CD14-positive monocyte (primary cell): ENCODE results near the gene UBE2I. TPM values are rescaled to one million over a fixed set of nuclear protein-coding genes. Genes with fewer than 3 reads are reported as not detected.

Experiments
- DNase-seq, 3 donors: peaks; one replicate each; pipeline ENCODE4 v3.0.0-alpha.2; 2011 to 2022
- H2AFZ ChIP-seq: 2 replicates; pipeline ENCODE4 v1.6.0; 2012; ENCODE audit warnings: mild to moderate bottlenecking, low read depth, low read length, inconsistent platforms; ENCODE audit not compliant: insufficient read depth, poor library complexity, severe bottlenecking
- H3K27ac ChIP-seq, 2 donors: 1 replicate in 1 of 2; 2 replicates in 1 of 2; pipeline ENCODE4 v1.5.1; 2012 to 2013; ENCODE audit warnings: low read length in 2 of 2, control low read depth in 1 of 2, inconsistent platforms in 1 of 2, low read depth in 1 of 2, mild to moderate bottlenecking in 1 of 2
- H3K27me3 ChIP-seq, 2 donors: one replicate each; pipeline versions ENCODE4 v1.6.0 to v1.6.1; 2011 to 2013; ENCODE audit warnings: low read length in 2 of 2; ENCODE audit not compliant: control insufficient read depth in 2 of 2, insufficient read depth in 2 of 2
- H3K36me3 ChIP-seq, 2 donors: replicated peaks in 1 of 2; 1 replicate in 1 of 2; 2 replicates in 1 of 2; pipeline versions ENCODE4 v1.5.1 to v1.6.1; 2012 to 2013; ENCODE audit warnings: low read length in 2 of 2, control low read depth in 1 of 2, inconsistent platforms in 1 of 2, mild to moderate bottlenecking in 1 of 2; ENCODE audit not compliant: insufficient read depth in 2 of 2, control insufficient read depth in 1 of 2
- H3K4me1 ChIP-seq, 2 donors: 1 replicate in 1 of 2; 2 replicates in 1 of 2; pipeline versions ENCODE4 v1.5.1 to v1.6.1; 2012 to 2013; ENCODE audit warnings: low read length in 2 of 2, control low read depth in 1 of 2, inconsistent platforms in 1 of 2, mild to moderate bottlenecking in 1 of 2, moderate library complexity in 1 of 2; ENCODE audit not compliant: insufficient read depth in 2 of 2, control insufficient read depth in 1 of 2
- H3K4me2 ChIP-seq: replicated peaks from 2 replicates; pipeline ENCODE3; 2012; ENCODE audit warnings: low read length, moderate library complexity, mild to moderate bottlenecking; ENCODE audit not compliant: poor library complexity, severe bottlenecking; ENCODE audit errors: extremely low read depth
- H3K4me3 ChIP-seq, 3 experiments: fragments of 200-600 bp in 1 of 3; sonication (generic) in 1 of 3; replicated peaks in 1 of 3; 1 replicate in 2 of 3; 2 replicates in 1 of 3; pipeline ENCODE4 v1.5.1; 2011 to 2013; ENCODE audit warnings: low read length in 3 of 3, mild to moderate bottlenecking in 3 of 3, control low read depth in 2 of 3, low read depth in 2 of 3, inconsistent platforms in 1 of 3, moderate library complexity in 1 of 3
- H3K79me2 ChIP-seq: 2 replicates; pipeline ENCODE4 v1.6.0; 2012; ENCODE audit warnings: mild to moderate bottlenecking, control low read depth, inconsistent platforms, low read length, moderate library complexity; ENCODE audit not compliant: insufficient read depth
- H3K9ac ChIP-seq: 2 replicates; pipeline ENCODE4 v1.6.0; 2017; ENCODE audit warnings: low read length, mild to moderate bottlenecking; ENCODE audit not compliant: insufficient read depth, poor library complexity, severe bottlenecking
- H3K9me3 ChIP-seq, 2 donors: replicated peaks in 1 of 2; 1 replicate in 1 of 2; 2 replicates in 1 of 2; pipeline versions ENCODE4 v1.5.1 to v1.6.1; 2012 to 2013; ENCODE audit warnings: low read length in 2 of 2, control low read depth in 1 of 2; ENCODE audit not compliant: control insufficient read depth in 1 of 2, insufficient read depth in 1 of 2
- H4K20me1 ChIP-seq: 2 replicates; pipeline ENCODE4 v1.6.0; 2012; ENCODE audit warnings: mild to moderate bottlenecking, low read length, control low read depth, moderate library complexity; ENCODE audit not compliant: insufficient read depth
- H3K27ac Mint-ChIP-seq, 7 donors: one replicate each; pipeline ENCODE4 v1.8.0; 2020; ENCODE audit warnings: mild to moderate bottlenecking in 7 of 7, mixed read lengths in 7 of 7, moderate library complexity in 6 of 7, inconsistent platforms in 2 of 7
- H3K27me3 Mint-ChIP-seq, 3 donors: one replicate each; pipeline ENCODE4 v1.8.0; 2021 to 2022; ENCODE audit warnings: low read depth in 3 of 3, mild to moderate bottlenecking in 3 of 3, mixed read lengths in 3 of 3, moderate library complexity in 3 of 3, inconsistent platforms in 1 of 3
- H3K36me3 Mint-ChIP-seq, 2 donors: one replicate each; pipeline ENCODE4 v1.8.0; 2020; ENCODE audit warnings: mixed read lengths in 2 of 2, inconsistent platforms in 1 of 2, mild to moderate bottlenecking in 1 of 2
- H3K4me1 Mint-ChIP-seq: one replicate; pipeline ENCODE4 v1.8.0; 2020; ENCODE audit warnings: mild to moderate bottlenecking, mixed read lengths
- H3K4me3 Mint-ChIP-seq, 2 donors: one replicate each; pipeline ENCODE4 v1.8.0; 2020; ENCODE audit warnings: mild to moderate bottlenecking in 2 of 2, mixed read lengths in 2 of 2, moderate library complexity in 1 of 2
- H3K9me3 Mint-ChIP-seq, 7 donors: one replicate each; pipeline ENCODE4 v1.8.0; 2020 to 2022; ENCODE audit warnings: mixed read lengths in 7 of 7, mild to moderate bottlenecking in 6 of 7, moderate library complexity in 6 of 7, inconsistent platforms in 2 of 7
- CTCF ChIP-seq: fragments of 200-600 bp; IDR thresholded peaks from one replicate; pipeline ENCODE4 v1.8.0; 2022; ENCODE audit warnings: antibody characterized with exemption, mild to moderate bottlenecking
- WGBS: methylation state at CpG from one replicate; pipeline ENCODE4 v1.1.5; 2013; ENCODE audit warnings: missing lambda C conversion rate; ENCODE audit not compliant: insufficient coverage; 5-methylcytosine and 5-hydroxymethylcytosine counted together
- intact Hi-C, 2 donors: fragments of 100-400 bp; cut with micrococcal nuclease; formaldehyde crosslinking; loops; one replicate each; pipeline versions ENCODE4 v1.15.0 to v1.15.1; 2023
- polyA plus RNA-seq, 3 donors: library from polyadenylated mRNA; depleted of rRNA in 1 of 3; unstranded in 2 of 3; stranded (reverse) in 1 of 3; fragments of 300-500 nt in 2 of 3; fragments of >200 nt in 1 of 3; fragmentation: Illumina TruSeq in 2 of 3; gene quantifications; 1 replicate in 2 of 3; 2 replicates in 1 of 3; pipeline ENCODE4 v1.2.3, GENCODE V29; 2012 to 2021

UBE2I gene
- polyA plus RNA-seq, 3 donors = 76.8 to 112 (median 88.8) TPM

- Histone ChIP-seq H3K27me3 (no peaks in the 10 kb centered on the region), H2AFZ (no peak overlapping the region), H3K36me3 (peaks cover 92 to 93% of the 10 kb centered on the region in 2 donors), H4K20me1 (peaks cover 100% of the 10 kb centered on the region), H3K4me2 (no peak overlapping the region), H3K9me3 (no peaks in the 10 kb centered on the region), H3K9ac (no peak overlapping the region), H3K27ac (no peak overlapping the region), H3K4me3 (no peak overlapping the region), H3K79me2 (peaks cover 68% of the 10 kb centered on the region), H3K4me1 (no peaks in the 10 kb centered on the region)
- intact Hi-C loops = no loop called here
- TF ChIP-seq CTCF = no peak
- H3K27me3 Mint-ChIP-seq = no peaks in the 10 kb centered on the region
- no peak for DNase-seq
- WGBS = 94% methylated on average over 19 of the region's 32 CpGs
- H3K9me3 Mint-ChIP-seq = no peaks in the 10 kb centered on the region
- peaks cover 2% of the 10 kb centered on the region for H3K4me1 Mint-ChIP-seq
- peaks cover 69 to 92% of the 10 kb centered on the region in 2 donors for H3K36me3 Mint-ChIP-seq
- no peak overlapping the region for H3K4me3 Mint-ChIP-seq
- peak overlapping the region in 3 of 7 donors; percentile 5 to 33 (median 9) for H3K27ac Mint-ChIP-seq
These were observed 8.2 kb downstream of the UBE2I start for GRCh38 chr16:1317479-1318267.

GRCh38 chr16:1318268-1318545, 8.8 kb downstream of the UBE2I start:
- H3K4me3 Mint-ChIP-seq = no peak overlapping the region
- TF ChIP-seq CTCF = no peak
- peaks cover 99% of the 10 kb centered on the region for H4K20me1 ChIP-seq

More at GRCh38 chr16:1318268-1318545, 8.8 kb downstream of the UBE2I start:
- no peak overlapping the region for H3K4me2 ChIP-seq
- H3K36me3 Mint-ChIP-seq = peaks cover 68 to 93% of the 10 kb centered on the region in 2 donors
- H3K27ac Mint-ChIP-seq = peak overlapping the region in 2 of 7 donors; percentile 65 to 75
- no peak overlapping the region for H3K27ac ChIP-seq
- H2AFZ ChIP-seq = no peak overlapping the region
- intact Hi-C loops = no loop called here
- H3K79me2 ChIP-seq = peaks cover 62% of the 10 kb centered on the region
- no peaks in the 10 kb centered on the region for H3K4me1 ChIP-seq
- H3K9ac ChIP-seq = no peak overlapping the region
- H3K4me3 ChIP-seq = no peak overlapping the region
- H3K27me3 ChIP-seq = no peaks in the 10 kb centered on the region
- H3K9me3 Mint-ChIP-seq = no peaks in the 10 kb centered on the region
- no peaks in the 10 kb centered on the region for H3K4me1 Mint-ChIP-seq
- H3K27me3 Mint-ChIP-seq = no peaks in the 10 kb centered on the region
- 84% methylated on average over 9 of the region's 9 CpGs for WGBS
- no peak for DNase-seq
- H3K9me3 ChIP-seq = no peaks in the 10 kb centered on the region
- peaks cover 90% of the 10 kb centered on the region in 2 donors for H3K36me3 ChIP-seq
